DOHH2 (cell line): ENCODE results near the gene ANKHD1.
A peak's percentile ranks its signal among the peaks of the same experiment; 100 is the strongest.

Experiments used
- H3F3A ChIP-seq: fragments of 200-600 bp; sonication (generic), shearing (Covaris generic); 2 replicates; pipeline ENCODE4 v1.6.0; 2016; ENCODE audit warnings: antibody characterized with exemption, mild to moderate bottlenecking; ENCODE audit not compliant: control insufficient read depth, insufficient read depth
- H3K27ac ChIP-seq: fragments of 200-600 bp; sonication (generic); 2 replicates; pipeline ENCODE4 v1.5.1; 2014; ENCODE audit warnings: low read depth, mild to moderate bottlenecking, low read length, moderate library complexity
- H3K27me3 ChIP-seq: fragments of 200-600 bp; sonication (generic); 2 replicates; pipeline ENCODE4 v1.6.1; 2014; ENCODE audit warnings: mild to moderate bottlenecking, low read length, mixed read lengths; ENCODE audit not compliant: control insufficient read depth
- H3K36me3 ChIP-seq: fragments of 200-600 bp; sonication (generic); 2 replicates; pipeline ENCODE4 v1.6.1; 2014; ENCODE audit warnings: mild to moderate bottlenecking, low read length, moderate library complexity, mixed read lengths; ENCODE audit not compliant: control insufficient read depth
- H3K4me1 ChIP-seq: fragments of 200-600 bp; sonication (generic); 2 replicates; pipeline ENCODE4 v1.6.1; 2014; ENCODE audit warnings: mild to moderate bottlenecking, low read length, mixed read lengths; ENCODE audit not compliant: control insufficient read depth
- H3K4me2 ChIP-seq: fragments of 200-600 bp; sonication (generic); 2 replicates; pipeline ENCODE4 v1.6.0; 2014; ENCODE audit warnings: mild to moderate bottlenecking, low read length, moderate library complexity
- H3K4me3 ChIP-seq: fragments of 200-600 bp; sonication (generic); 2 replicates; pipeline ENCODE4 v1.5.1; 2014; ENCODE audit warnings: mild to moderate bottlenecking, low read length, mixed read lengths
- H3K79me2 ChIP-seq: fragments of 200-600 bp; sonication (generic); 2 replicates; pipeline ENCODE4 v1.6.1; 2014; ENCODE audit warnings: mild to moderate bottlenecking, low read length, mixed read lengths; ENCODE audit not compliant: control insufficient read depth
- H3K9me2 ChIP-seq: fragments of 200-600 bp; sonication (generic); replicated peaks from 2 replicates; pipeline ENCODE4 v1.6.1; 2014; ENCODE audit warnings: mild to moderate bottlenecking, low read length, mixed read lengths; ENCODE audit not compliant: control insufficient read depth
- H3K9me3 ChIP-seq: fragments of 200-600 bp; sonication (generic); 2 replicates; pipeline ENCODE4 v1.6.1; 2014; ENCODE audit warnings: antibody characterized with exemption, low read length, mixed read lengths; ENCODE audit not compliant: control insufficient read depth, insufficient read depth
- H4K20me1 ChIP-seq: fragments of 200-600 bp; sonication (generic); 2 replicates; pipeline ENCODE4 v1.6.0; 2014; ENCODE audit warnings: low read depth, mild to moderate bottlenecking, antibody characterized with exemption, low read length, moderate library complexity; ENCODE audit not compliant: control insufficient read depth, insufficient read depth
- CTCF ChIP-seq: fragments of 200-600 bp; sonication (generic); IDR thresholded peaks from one replicate; pipeline ENCODE4 v1.5.1; 2014; ENCODE audit warnings: antibody characterized with exemption, mild to moderate bottlenecking, low read depth, low read length; ENCODE audit not compliant: poor library complexity, severe bottlenecking
- EZH2phosphoT487 ChIP-seq: fragments of 200-600 bp; sonication (generic); IDR thresholded peaks from 2 replicates; pipeline ENCODE4 v1.6.1; 2017; ENCODE audit warnings: borderline replicate concordance, mild to moderate bottlenecking, antibody characterized with exemption, low read length, moderate library complexity, mixed read lengths

ANKHD1 gene

GRCh38 chr5:140556438-140556837, 154.8 kb downstream of the ANKHD1 start:
- peak overlapping the region; percentile 93 for H3K4me3 ChIP-seq
- peaks cover 41% of the 10 kb centered on the region for H3K4me1 ChIP-seq
- peak overlapping the region; percentile 81 for H3K4me2 ChIP-seq
- H4K20me1 ChIP-seq: no peaks in the 10 kb centered on the region
- H3K27me3 ChIP-seq: no peaks in the 10 kb centered on the region
- H3F3A ChIP-seq: no peaks in the 10 kb centered on the region
- H3K36me3 ChIP-seq: peaks cover 51% of the 10 kb centered on the region
- no peaks in the 10 kb centered on the region for H3K9me3 ChIP-seq
- H3K79me2 ChIP-seq: peaks cover 48% of the 10 kb centered on the region
- H3K27ac ChIP-seq: peak overlapping the region; percentile 47
- H3K9me2 ChIP-seq: no peaks in the 10 kb centered on the region
- TF ChIP-seq EZH2phosphoT487 (no peak), CTCF (no peak)

GRCh38 chr5:140557136-140557805, 155.6 kb downstream of the ANKHD1 start, which contains the start of gene SRA1:
Gene SRA1 (minus strand): TSS chr5:140557473. CDS start chr5:140557452, 21 bp downstream.
- peaks cover 41% of the 10 kb centered on the region for H3K4me1 ChIP-seq
- H3F3A ChIP-seq: no peaks in the 10 kb centered on the region
- no peaks in the 10 kb centered on the region for H3K9me2 ChIP-seq
- TF ChIP-seq EZH2phosphoT487: no peak
- no peak for TF ChIP-seq CTCF
- H3K4me3 ChIP-seq: peak within 1 kb of the TSS; percentile 93
- peaks cover 43% of the 10 kb centered on the region for H3K36me3 ChIP-seq
- H4K20me1 ChIP-seq: no peaks in the 10 kb centered on the region
- H3K79me2 ChIP-seq: peaks cover 48% of the 10 kb centered on the region
- H3K27me3 ChIP-seq: no peaks in the 10 kb centered on the region
- H3K9me3 ChIP-seq: no peaks in the 10 kb centered on the region
- peak within 1 kb of the TSS; percentile 47 for H3K27ac ChIP-seq
- peak within 1 kb of the TSS; percentile 81 for H3K4me2 ChIP-seq

- peak overlapping the region; percentile 93 for H3K4me3 ChIP-seq
- H3K36me3 ChIP-seq: peaks cover 37% of the 10 kb centered on the region
Observed at GRCh38 chr5:140557965-140558364, 156.3 kb downstream of the ANKHD1 start.

More at GRCh38 chr5:140557965-140558364, 156.3 kb downstream of the ANKHD1 start:
- H3K9me2 ChIP-seq: no peaks in the 10 kb centered on the region
- no peaks in the 10 kb centered on the region for H3F3A ChIP-seq
- no peaks in the 10 kb centered on the region for H3K9me3 ChIP-seq
- peaks cover 38% of the 10 kb centered on the region for H3K4me1 ChIP-seq
- H4K20me1 ChIP-seq: no peaks in the 10 kb centered on the region
- peaks cover 43% of the 10 kb centered on the region for H3K79me2 ChIP-seq
- H3K27ac ChIP-seq: peak overlapping the region; percentile 47
- TF ChIP-seq EZH2phosphoT487: no peak
- TF ChIP-seq CTCF: no peak
- H3K4me2 ChIP-seq: peak overlapping the region; percentile 81
- no peaks in the 10 kb centered on the region for H3K27me3 ChIP-seq
